Measurements from ENCODE around the gene PSEN1.

- TF ChIP-seq EZH2 (IDR thresholded peaks at IDR 0.05; ENCODE audit: insufficient read depth, poor library complexity, severe bottlenecking) (no peak), EZH2phosphoT487 (IDR thresholded peaks at IDR 0.05; ENCODE audit: insufficient read depth, low read depth) (no peak)
Observed at GRCh38 chr14:73261520-73262426, 125.5 kb downstream of the PSEN1 start.

All from GM23248 (cell line).